Measurements from ENCODE around the gene CAPZB.

- TF ChIP-seq CTCF (conservative IDR thresholded peaks at IDR 0.05; ENCODE audit: low read length) (no peak), EZH2phosphoT487 (IDR thresholded peaks at IDR 0.05; ENCODE audit: borderline replicate concordance) (no peak)
Observed at GRCh38 chr1:19464696-19465095, 20.6 kb downstream of the CAPZB start.

All from Loucy (cell line).